ENCODE results near the gene CNIH3.

The CNIH3 gene

GRCh38 chr1:224622831-224623230 lies 6.7 kb downstream of the CNIH3 start:
- peaks cover 10 to 12% of the 10 kb centered on the region in 2 donors for H3K9me3 Mint-ChIP-seq
- H3K4me3 Mint-ChIP-seq: no peak overlapping the region
- ATAC-seq (replicated peaks) (peak in 1 of 2 donors; percentile 19), DNase-seq (no peak)
- H3K27ac Mint-ChIP-seq: no peak overlapping the region
- H3K4me1 Mint-ChIP-seq: peaks cover 0 to 6% of the 10 kb centered on the region in 2 donors
- H3K36me3 Mint-ChIP-seq: peaks cover 0 to 3% of the 10 kb centered on the region in 2 donors
- H3K27me3 Mint-ChIP-seq: peaks cover 48 to 52% of the 10 kb centered on the region in 2 donors

DNA sequence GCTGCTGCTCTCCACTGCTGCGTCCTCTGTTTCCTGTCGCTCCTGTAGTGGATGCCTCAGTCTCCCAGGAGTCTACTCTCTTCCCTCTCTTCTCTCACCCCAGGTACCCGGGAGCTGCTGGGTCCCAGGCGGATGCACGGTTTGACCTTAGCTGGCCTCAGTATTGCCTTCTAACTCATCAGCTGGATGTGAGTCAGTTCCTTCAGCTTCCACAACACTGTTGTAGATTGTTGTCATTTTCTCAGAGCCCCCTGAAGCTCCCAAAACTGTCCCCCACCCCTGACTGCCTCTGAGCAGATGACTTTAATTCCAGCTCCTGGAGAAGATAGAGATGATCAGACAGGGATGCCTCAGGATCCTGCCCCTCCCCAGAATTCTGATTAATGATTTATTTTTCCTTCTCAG lies 7.2 kb downstream of the CNIH3 start:
- peaks cover 10 to 12% of the 10 kb centered on the region in 2 donors for H3K9me3 Mint-ChIP-seq
- H3K4me3 Mint-ChIP-seq: no peak overlapping the region
- DNase-seq (no peak), ATAC-seq (replicated peaks) (no peak)
- H3K27me3 Mint-ChIP-seq: peaks cover 43 to 47% of the 10 kb centered on the region in 2 donors
- peaks cover 0 to 3% of the 10 kb centered on the region in 2 donors for H3K36me3 Mint-ChIP-seq
- H3K27ac Mint-ChIP-seq: no peak overlapping the region
- H3K4me1 Mint-ChIP-seq: peaks cover 0 to 6% of the 10 kb centered on the region in 2 donors

DNA sequence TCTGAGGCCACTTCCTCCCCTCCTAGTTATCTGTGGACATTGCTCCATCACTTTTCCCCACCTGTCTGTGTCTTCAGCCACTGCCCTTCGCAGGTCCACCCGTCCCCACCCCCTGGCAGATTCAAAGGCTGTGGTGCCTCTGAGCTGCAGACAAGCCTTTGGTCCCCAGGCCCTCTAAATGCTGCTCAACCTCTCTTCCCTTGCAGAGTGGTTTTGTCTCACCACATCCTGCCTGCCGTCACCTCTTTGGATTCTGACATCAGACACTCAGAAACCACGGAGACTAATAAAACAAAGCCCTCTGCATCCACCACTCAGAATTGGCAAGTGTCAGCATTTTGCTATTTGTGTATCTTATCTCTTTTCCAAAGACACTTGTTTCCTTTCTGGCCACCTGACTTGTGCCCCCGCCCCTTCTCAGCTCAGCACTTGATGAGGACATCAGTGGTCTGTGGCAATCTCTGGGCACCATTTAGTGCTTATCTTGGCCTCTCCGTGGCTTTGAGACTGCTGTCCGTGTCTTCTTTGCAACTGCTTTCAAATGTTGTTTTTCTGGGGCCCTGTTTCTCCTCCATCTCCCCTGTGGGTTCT lies 7.7 kb downstream of the CNIH3 start:
- H3K4me3 Mint-ChIP-seq: no peak overlapping the region
- peak in 1 of 2 donors; percentile 33 for ATAC-seq (replicated peaks)
- DNase-seq: no peak
- peaks cover 39 to 43% of the 10 kb centered on the region in 2 donors for H3K27me3 Mint-ChIP-seq
- peaks cover 10 to 12% of the 10 kb centered on the region in 2 donors for H3K9me3 Mint-ChIP-seq
- H3K4me1 Mint-ChIP-seq: peaks cover 0 to 6% of the 10 kb centered on the region in 2 donors
- H3K36me3 Mint-ChIP-seq: peaks cover 0 to 3% of the 10 kb centered on the region in 2 donors
- no peak overlapping the region for H3K27ac Mint-ChIP-seq

GRCh38 chr1:224624432-224624831 lies 8.3 kb downstream of the CNIH3 start:
- Mint-ChIP-seq H3K27ac (no peak overlapping the region), H3K36me3 (peaks cover 0 to 3% of the 10 kb centered on the region in 2 donors), H3K27me3 (peaks cover 35 to 37% of the 10 kb centered on the region in 2 donors), H3K4me3 (no peak overlapping the region), H3K4me1 (peaks cover 0 to 6% of the 10 kb centered on the region in 2 donors), H3K9me3 (peaks cover 10 to 12% of the 10 kb centered on the region in 2 donors)
- DNase-seq (no peak), ATAC-seq (replicated peaks) (no peak)

DNA sequence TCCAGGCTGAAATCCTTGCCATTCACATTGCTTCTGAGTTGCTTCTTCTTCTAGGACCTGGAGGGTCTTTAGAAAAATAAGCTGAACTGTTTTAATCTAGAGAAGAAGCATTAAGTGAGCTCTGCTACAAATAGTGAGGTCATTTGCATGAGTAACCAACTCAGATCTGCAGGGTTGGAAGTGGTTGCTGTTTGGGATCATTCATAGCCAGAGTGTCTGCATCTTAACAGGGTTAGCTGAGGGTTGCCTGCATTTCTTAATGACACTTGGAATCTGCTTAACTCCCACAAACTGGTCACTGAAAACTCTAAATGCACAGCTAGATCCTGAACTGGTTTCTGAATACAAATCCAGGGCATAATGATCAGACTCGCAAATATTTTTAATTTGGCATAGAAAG lies 9.9 kb downstream of the CNIH3 start:
- H3K4me1 Mint-ChIP-seq: peaks cover 0 to 6% of the 10 kb centered on the region in 2 donors
- peaks cover 0 to 3% of the 10 kb centered on the region in 2 donors for H3K36me3 Mint-ChIP-seq
- DNase-seq (no peak), ATAC-seq (replicated peaks) (no peak)
- H3K4me3 Mint-ChIP-seq: no peak overlapping the region
- peaks cover 33 to 34% of the 10 kb centered on the region in 2 donors for H3K27me3 Mint-ChIP-seq
- no peak overlapping the region for H3K27ac Mint-ChIP-seq
- H3K9me3 Mint-ChIP-seq: peaks cover 10 to 12% of the 10 kb centered on the region in 2 donors

GRCh38 chr1:224629965-224630364 lies 13.8 kb downstream of the CNIH3 start:
- Mint-ChIP-seq H3K27ac (no peak overlapping the region), H3K4me1 (no peaks in the 10 kb centered on the region), H3K36me3 (no peaks in the 10 kb centered on the region), H3K27me3 (peaks cover 3 to 6% of the 10 kb centered on the region in 2 donors), H3K4me3 (no peak overlapping the region), H3K9me3 (no peaks in the 10 kb centered on the region)
- DNase-seq (no peak), ATAC-seq (replicated peaks) (no peak)

- H3K9me3 Mint-ChIP-seq: no peaks in the 10 kb centered on the region
- H3K4me3 Mint-ChIP-seq: no peak overlapping the region
- ATAC-seq (replicated peaks) (no peak), DNase-seq (no peak)
- no peak overlapping the region for H3K27ac Mint-ChIP-seq
- H3K36me3 Mint-ChIP-seq: no peaks in the 10 kb centered on the region
- H3K27me3 Mint-ChIP-seq: peaks cover 3 to 6% of the 10 kb centered on the region in 2 donors
- H3K4me1 Mint-ChIP-seq: no peaks in the 10 kb centered on the region
These were observed 15.5 kb downstream of the CNIH3 start for GRCh38 chr1:224631462-224632115.

- Mint-ChIP-seq H3K4me1 (no peaks in the 10 kb centered on the region), H3K27ac (no peak overlapping the region), H3K9me3 (no peaks in the 10 kb centered on the region), H3K36me3 (no peaks in the 10 kb centered on the region), H3K27me3 (peaks cover 3 to 6% of the 10 kb centered on the region in 2 donors), H3K4me3 (no peak overlapping the region)
- ATAC-seq (replicated peaks): no peak
- no peak for DNase-seq
These were observed 16.3 kb downstream of the CNIH3 start for GRCh38 chr1:224632381-224632871.

DNA sequence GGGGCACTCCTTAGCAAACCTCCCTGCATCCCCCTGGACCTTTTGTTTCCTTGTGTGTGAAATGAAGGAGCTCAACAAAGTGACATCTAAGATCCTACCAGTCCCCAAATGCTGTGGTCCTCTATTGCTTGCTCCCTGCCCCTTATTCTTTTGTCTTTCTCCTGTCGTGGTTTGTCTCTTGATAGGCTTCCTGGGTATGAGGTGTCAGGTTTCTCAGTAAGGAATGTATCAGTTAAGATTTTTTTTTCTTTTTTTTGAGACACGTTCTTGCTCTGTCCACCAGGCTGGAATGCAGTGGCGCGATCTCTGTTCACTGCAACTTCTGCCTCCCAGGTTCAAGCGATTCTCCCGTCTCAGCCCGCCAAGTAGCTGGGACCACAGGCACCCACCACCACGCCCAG lies 16.8 kb downstream of the CNIH3 start:
- Mint-ChIP-seq H3K27me3 (peaks cover 3 to 6% of the 10 kb centered on the region in 2 donors), H3K4me1 (no peaks in the 10 kb centered on the region), H3K27ac (no peak overlapping the region), H3K4me3 (no peak overlapping the region), H3K36me3 (no peaks in the 10 kb centered on the region), H3K9me3 (no peaks in the 10 kb centered on the region)
- no peak for DNase-seq
- ATAC-seq (replicated peaks): no peak

DNA sequence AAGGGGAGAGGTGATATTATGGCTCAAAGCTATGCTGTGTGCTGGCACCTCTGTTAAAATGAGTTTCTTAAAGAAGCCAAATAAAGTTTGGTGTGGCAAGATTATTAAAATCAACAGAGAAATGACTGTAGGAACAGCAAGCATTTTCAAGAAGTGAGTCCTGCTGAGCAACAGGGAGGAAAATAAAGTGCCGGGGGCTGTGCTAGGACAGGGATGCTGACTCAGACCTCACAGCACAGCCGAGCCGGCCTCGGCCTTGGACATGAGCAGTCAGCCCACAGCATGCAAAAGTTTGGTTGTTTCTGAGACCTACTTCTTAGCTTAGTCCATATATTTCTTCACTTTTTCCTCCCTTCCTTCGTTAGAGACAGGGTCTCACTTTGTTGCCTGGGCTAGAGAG lies 19.2 kb downstream of the CNIH3 start:
- Mint-ChIP-seq H3K36me3 (no peaks in the 10 kb centered on the region), H3K9me3 (no peaks in the 10 kb centered on the region), H3K27me3 (peaks cover 6 to 9% of the 10 kb centered on the region in 2 donors), H3K4me3 (no peak overlapping the region), H3K27ac (no peak overlapping the region), H3K4me1 (no peaks in the 10 kb centered on the region)
- no peak for ATAC-seq (replicated peaks)
- no peak for DNase-seq

DNA sequence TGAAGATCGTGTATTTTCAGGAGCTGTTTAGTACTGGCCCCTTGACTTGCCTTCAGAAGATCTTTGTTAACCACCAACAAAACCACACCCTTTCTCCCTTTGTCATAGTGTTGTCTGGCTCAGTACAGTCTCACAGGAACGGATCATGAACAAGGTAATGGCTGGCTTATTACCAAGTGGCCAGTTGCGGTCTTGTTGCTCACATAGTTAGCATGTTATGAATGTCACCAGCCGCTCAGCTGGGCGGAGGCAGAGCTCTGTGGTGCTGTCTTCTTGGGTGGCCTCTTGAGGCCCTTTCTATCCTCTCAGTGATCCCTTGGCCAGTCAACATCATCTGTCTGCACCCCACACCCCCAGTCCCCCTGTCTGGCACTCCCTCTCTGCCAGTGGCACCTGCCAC lies 21.4 kb downstream of the CNIH3 start:
- Mint-ChIP-seq H3K9me3 (no peaks in the 10 kb centered on the region), H3K27ac (no peak overlapping the region), H3K27me3 (peaks cover 19 to 20% of the 10 kb centered on the region in 2 donors), H3K36me3 (no peaks in the 10 kb centered on the region), H3K4me1 (no peaks in the 10 kb centered on the region), H3K4me3 (no peak overlapping the region)
- no peak for DNase-seq
- ATAC-seq (replicated peaks): no peak

DNA sequence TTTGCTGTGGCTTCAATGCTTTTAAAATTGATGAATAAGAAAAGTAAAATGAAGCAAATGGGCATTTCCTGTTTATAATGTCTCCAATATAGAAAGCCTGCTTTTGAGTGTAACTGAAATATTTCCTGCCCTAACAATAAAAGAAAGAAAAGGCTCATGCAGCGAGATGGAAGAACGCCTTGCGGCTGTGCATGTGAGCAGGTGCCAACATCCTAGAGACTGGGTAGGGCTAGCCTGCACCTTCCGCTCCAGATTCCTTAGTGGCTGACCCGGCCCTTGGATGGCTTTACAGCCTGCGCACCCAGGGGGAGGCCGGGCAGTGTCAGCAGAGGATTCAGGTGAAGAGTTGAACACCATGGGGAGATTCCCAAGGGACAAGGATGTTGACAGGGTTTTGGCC lies 21.8 kb downstream of the CNIH3 start:
- H3K9me3 Mint-ChIP-seq: no peaks in the 10 kb centered on the region
- ATAC-seq (replicated peaks): no peak
- DNase-seq: no peak
- H3K27ac Mint-ChIP-seq: no peak overlapping the region
- no peaks in the 10 kb centered on the region for H3K36me3 Mint-ChIP-seq
- peaks cover 19 to 20% of the 10 kb centered on the region in 2 donors for H3K27me3 Mint-ChIP-seq
- H3K4me1 Mint-ChIP-seq: no peaks in the 10 kb centered on the region
- no peak overlapping the region for H3K4me3 Mint-ChIP-seq

- no peak for ATAC-seq (replicated peaks)
- no peaks in the 10 kb centered on the region for H3K4me1 Mint-ChIP-seq
- no peaks in the 10 kb centered on the region for H3K36me3 Mint-ChIP-seq
- H3K9me3 Mint-ChIP-seq: no peaks in the 10 kb centered on the region
- H3K27ac Mint-ChIP-seq: no peak overlapping the region
- peaks cover 20 to 23% of the 10 kb centered on the region in 2 donors for H3K27me3 Mint-ChIP-seq
- no peak for DNase-seq
- H3K4me3 Mint-ChIP-seq: no peak overlapping the region
These were observed 23.4 kb downstream of the CNIH3 start for GRCh38 chr1:224639426-224639975.

DNA sequence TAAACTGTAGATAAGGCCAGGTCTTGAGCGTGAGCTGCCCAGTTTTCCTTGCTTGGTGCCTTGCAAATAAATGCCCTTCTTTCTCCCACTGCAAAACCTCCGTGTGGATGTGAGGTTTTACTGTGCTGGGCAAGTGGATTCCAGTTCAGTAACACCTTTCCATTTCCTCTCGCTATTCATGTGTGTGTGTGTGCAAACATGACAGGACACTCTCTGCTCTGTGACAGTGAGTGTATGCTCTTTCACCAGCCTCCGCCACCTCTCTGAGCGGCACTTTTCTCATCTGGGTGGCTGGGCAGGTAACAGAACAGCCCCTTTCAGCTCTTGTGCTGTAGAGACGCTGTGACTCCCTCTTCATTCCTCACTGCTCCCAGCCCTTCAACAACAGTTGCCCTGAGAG lies 23.9 kb downstream of the CNIH3 start:
- no peaks in the 10 kb centered on the region for H3K4me1 Mint-ChIP-seq
- H3K36me3 Mint-ChIP-seq: no peaks in the 10 kb centered on the region
- H3K4me3 Mint-ChIP-seq: no peak overlapping the region
- no peak for ATAC-seq (replicated peaks)
- no peak overlapping the region for H3K27ac Mint-ChIP-seq
- no peak for DNase-seq
- H3K27me3 Mint-ChIP-seq: peaks cover 20 to 23% of the 10 kb centered on the region in 2 donors
- H3K9me3 Mint-ChIP-seq: no peaks in the 10 kb centered on the region

DNA sequence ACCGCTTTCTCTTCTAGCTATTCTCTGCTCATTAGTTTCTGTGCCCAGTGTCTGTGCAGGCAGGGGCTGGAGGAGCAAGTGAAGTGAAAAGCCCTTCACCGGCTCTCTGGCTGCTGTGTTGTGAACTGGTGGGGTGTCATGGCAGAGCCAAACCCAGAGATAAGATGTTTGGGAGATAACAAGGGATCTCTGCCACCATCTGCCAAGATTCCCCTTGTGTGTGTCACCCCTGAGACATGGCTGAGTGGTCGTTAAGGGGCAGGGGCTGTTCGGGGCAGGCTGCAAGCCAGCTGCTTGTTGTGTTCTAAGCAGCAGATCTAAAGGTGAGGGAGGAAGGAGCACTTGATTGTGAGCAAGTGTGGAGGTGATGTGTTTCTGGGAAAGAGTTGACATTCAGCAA lies 24.5 kb downstream of the CNIH3 start:
- no peak for ATAC-seq (replicated peaks)
- Mint-ChIP-seq H3K36me3 (no peaks in the 10 kb centered on the region), H3K4me3 (no peak overlapping the region), H3K27me3 (peaks cover 20 to 23% of the 10 kb centered on the region in 2 donors), H3K4me1 (no peaks in the 10 kb centered on the region), H3K27ac (no peak overlapping the region), H3K9me3 (no peaks in the 10 kb centered on the region)
- DNase-seq: no peak
